EH (cell line): ENCODE results near the gene LRRFIP1.

Experiments used
- DNase-seq: peaks from one replicate; pipeline ENCODE4 v3.0.0-alpha.2; 2015; ENCODE audit warnings: low read depth

Gene LRRFIP1

GRCh38 chr2:237616734-237617586 is 10.4 kb upstream of the LRRFIP1 start:
- DNase-seq = peak; percentile 93

- no peak for DNase-seq
Measured at GRCh38 chr2:237617587-237617982, 9.8 kb upstream of the LRRFIP1 start.

- DNase-seq = peak; percentile 82
Measured at GRCh38 chr2:237618449-237618848, 8.9 kb upstream of the LRRFIP1 start.

DNA sequence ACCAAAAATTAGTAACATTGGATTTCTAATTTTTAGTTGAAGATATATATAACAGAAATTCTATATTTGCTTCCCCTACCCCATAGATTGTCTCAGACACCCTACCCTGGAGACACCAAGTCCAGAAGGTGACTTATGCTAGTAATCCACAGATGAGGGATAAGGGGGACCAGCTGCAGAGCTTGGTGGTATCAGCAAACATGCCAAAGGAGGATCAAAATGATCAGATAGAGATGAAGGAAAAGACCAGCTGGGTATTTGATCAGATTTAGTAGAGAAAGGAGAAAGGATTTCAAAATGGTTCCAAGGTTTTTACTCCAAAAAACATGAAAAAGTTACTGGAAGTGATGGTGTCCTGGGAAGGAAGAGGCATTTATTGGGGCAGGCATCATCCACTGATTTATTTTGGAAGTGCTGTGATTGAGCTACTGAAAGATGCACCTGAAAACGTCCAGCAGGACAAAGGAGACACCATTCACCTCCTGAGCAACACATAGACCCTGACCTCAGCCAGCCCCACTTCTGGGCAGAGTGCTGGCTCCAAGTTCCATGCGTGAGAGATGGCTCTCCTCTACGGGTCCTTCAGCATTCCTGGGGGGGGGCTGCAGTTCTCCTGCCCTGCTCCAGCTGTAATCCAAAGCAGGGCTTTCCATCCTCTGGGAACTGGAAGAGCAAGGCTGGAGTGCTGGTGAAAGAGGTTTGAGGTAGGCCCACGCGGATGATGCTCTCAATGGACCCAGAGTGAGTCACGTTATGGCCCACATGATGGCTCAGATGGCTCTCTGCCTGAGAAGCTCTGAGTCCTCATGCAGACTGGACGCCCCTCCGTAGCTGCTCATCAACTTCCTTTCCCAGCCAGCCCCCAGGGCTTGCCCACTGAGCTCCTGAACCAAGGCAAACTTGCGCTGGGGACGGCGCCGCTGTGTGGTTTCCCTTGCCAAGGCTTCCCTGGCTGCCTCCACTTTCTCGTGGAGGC is 3.7 kb upstream of the LRRFIP1 start:
- no peak for DNase-seq

- DNase-seq = no peak
Measured at GRCh38 chr2:237624565-237624964, 2.8 kb upstream of the LRRFIP1 start.

DNA sequence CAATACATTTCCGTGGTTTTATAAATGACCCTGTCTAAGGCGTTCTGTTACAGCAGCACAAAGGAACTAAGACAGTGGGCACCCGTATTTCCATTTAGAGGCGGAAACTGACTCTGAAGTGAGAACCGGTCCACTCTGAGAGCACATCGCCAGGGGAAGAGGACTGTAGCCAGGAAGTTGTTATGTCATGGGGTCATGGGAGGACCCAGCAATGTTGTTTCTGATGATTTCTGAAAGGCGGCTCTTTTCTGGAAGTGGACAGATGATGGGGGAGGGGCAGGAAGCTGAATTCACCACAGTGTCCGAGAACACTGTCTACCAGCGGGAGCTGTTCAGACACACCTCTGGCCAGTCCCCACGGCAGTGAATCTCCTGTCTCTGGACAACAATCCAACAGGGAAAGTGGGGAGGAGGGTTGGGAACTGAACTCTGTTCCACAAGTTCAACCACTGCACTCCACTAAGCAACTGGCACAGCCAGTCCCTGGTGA is 2.1 kb upstream of the LRRFIP1 start:
- DNase-seq = no peak

DNA sequence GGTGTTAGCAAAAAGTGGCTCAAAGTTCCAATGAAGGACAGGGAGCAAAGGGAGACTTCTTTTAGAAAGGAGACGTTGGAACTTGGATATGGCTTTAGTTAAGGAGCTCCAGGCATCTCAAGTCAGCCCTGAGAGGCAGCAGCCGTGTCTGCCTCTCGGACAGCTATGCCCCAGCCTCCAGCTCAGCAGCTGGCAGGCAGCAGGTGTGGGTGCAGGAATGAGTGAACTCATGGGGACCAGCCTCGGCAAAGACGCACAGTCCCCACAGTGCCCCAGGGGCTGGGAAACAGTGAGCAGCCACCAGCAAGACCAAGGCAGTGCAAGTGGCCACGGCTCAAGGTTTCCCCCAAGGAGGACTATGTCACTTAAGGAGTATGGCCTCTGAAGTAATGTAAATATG is 1.6 kb upstream of the LRRFIP1 start:
- no peak for DNase-seq

DNA sequence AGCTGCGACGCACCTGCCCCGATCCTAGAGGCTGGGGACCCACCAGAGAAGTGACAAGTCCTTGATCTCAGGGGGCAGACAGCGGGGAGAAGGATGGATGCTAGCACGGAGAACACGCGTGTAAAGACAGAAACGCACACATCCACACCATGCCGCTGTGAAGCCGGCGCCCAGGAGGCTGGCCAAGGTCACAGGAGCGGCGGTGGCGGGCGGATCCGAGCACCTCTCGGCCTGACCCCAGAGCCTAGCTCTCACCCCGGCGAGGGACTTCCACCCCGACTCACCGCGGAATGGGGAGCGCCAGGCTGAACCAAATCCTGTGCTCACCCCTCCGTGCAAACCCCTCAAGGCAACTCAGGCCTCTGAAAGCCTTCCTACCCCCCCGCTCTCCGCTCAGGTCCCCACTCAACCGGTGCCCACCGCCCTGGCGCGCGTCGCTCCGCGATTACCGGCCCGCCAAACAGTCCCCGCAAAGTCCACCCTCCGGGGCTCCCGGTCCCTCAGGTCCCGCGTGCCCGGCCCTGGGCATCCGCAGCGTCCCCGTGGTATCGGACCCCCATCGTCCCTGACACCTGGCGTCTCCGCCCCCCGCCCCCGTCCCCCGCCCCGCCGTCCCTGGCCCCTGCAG is 460 bp upstream of the LRRFIP1 start:
- no peak for DNase-seq

DNA sequence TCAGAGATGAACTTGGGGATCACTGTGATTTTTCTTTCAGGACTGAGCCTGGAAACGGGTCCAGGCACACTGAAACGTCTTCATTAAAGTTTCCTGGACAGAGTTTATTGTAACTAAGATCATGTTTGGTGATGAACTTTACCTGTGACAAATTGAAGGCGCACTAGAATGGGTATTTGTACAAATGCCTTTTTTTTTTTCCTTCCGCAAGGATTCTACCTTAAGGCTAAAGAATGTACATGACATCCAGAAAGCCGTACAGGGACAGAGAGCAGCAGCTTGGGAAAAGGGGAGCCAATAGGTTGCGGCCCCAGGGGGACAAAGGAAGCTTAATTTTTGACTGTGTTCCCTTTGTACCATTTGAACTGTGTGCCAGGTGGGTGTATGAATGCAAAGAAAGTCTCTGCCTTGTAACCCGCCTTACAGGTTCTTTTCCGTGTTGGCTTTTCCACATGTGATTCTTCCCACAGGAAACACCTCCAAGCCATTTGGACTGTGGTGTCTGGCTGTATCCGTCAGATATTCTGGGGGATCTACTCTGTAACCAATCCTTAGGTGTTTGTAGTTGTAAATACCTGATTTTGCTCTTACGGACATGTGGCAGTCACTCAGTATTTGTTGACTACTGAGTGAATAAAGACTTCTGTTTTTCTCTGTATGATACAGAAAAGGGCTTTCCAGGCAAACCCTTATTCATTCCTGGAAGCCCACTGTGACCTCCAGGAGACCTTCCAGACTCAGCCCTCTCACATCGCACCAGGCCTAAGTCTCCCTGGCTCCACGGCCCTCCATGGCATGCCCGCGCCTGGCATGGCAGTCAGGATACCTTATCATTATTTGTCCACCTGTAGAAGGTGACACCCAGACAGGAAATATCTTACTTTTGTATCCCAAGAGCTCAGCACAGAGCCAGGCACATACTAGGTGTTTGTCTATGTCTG is 1.1 kb downstream of the LRRFIP1 start:
- no peak for DNase-seq

DNA sequence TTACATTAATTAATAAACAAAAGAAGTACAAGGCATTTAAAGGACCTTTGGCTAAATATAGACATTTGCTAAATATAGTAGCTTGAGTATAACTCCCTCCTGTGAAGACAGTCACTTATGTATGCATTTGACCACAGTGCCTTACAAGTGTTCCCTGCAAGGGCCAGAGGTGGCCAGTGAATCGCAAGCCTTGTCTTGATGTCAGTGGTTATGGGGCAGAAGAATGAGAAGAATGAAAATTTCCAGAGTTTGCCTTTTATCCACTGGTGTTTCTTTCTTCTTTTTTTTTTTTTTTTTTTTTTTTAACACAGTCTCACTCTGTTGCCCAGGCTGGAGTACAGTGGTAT is 1.8 kb downstream of the LRRFIP1 start:
- peak; percentile 80 for DNase-seq

- peak; percentile 76 for DNase-seq
Measured at GRCh38 chr2:237629739-237630138, 2.4 kb downstream of the LRRFIP1 start.

GRCh38 chr2:237630216-237631000 is 3.0 kb downstream of the LRRFIP1 start:
- no peak for DNase-seq

GRCh38 chr2:237631007-237631785 is 3.8 kb downstream of the LRRFIP1 start:
- no peak for DNase-seq

GRCh38 chr2:237631801-237632585 is 4.6 kb downstream of the LRRFIP1 start:
- DNase-seq = no peak

GRCh38 chr2:237633061-237633561 is 5.7 kb downstream of the LRRFIP1 start:
- no peak for DNase-seq

- no peak for DNase-seq
Measured at GRCh38 chr2:237636578-237636977, 9.2 kb downstream of the LRRFIP1 start.

- DNase-seq = no peak
Measured at GRCh38 chr2:237637429-237638135, 10.2 kb downstream of the LRRFIP1 start.

GRCh38 chr2:237638176-237638575 is 10.8 kb downstream of the LRRFIP1 start:
- no peak for DNase-seq
